Tibial nerve (tissue), 4 donors: ENCODE measurements around the gene ZAR1L.

Source experiments
- EP300 ChIP-seq, 2 donors: sonication (generic); formaldehyde crosslinking; IDR thresholded peaks; one replicate each; pipeline ENCODE4 v1.6.1; 2017; ENCODE audit warnings: antibody characterized with exemption in 2 of 2, mild to moderate bottlenecking in 1 of 2
- TF ChIP-seq, protein P1 (sequence below), 5 experiments: fragments of 200-600 bp in 3 of 5; fragments of 450-650 bp in 2 of 5; sonication (generic) in 3 of 5; IDR thresholded peaks; one replicate each; pipeline ENCODE4 v1.5.1; 2016 to 2019; ENCODE audit warnings: antibody characterized with exemption in 5 of 5, mild to moderate bottlenecking in 3 of 5, moderate library complexity in 2 of 5

- TF ChIP-seq, protein P1, sequence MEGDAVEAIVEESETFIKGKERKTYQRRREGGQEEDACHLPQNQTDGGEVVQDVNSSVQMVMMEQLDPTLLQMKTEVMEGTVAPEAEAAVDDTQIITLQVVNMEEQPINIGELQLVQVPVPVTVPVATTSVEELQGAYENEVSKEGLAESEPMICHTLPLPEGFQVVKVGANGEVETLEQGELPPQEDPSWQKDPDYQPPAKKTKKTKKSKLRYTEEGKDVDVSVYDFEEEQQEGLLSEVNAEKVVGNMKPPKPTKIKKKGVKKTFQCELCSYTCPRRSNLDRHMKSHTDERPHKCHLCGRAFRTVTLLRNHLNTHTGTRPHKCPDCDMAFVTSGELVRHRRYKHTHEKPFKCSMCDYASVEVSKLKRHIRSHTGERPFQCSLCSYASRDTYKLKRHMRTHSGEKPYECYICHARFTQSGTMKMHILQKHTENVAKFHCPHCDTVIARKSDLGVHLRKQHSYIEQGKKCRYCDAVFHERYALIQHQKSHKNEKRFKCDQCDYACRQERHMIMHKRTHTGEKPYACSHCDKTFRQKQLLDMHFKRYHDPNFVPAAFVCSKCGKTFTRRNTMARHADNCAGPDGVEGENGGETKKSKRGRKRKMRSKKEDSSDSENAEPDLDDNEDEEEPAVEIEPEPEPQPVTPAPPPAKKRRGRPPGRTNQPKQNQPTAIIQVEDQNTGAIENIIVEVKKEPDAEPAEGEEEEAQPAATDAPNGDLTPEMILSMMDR (IDR thresholded peaks at IDR 0.05), result no peak
- no peak for TF ChIP-seq EP300 (IDR thresholded peaks at IDR 0.05)
These were observed 14.8 kb downstream of the ZAR1L start for GRCh38 chr13:32300406-32300805.
